Measurements from ENCODE around the gene SH2D3A. TPM values are rescaled to one million over a fixed set of nuclear protein-coding genes. Genes with fewer than 3 reads are reported as not detected.
"Not testable (repeated sequence)": the region's sequence is repeated elsewhere in the genome, so short reads cannot be mapped to it uniquely, and the experiment has no call there.

Gene SH2D3A
- total and polyA plus RNA-seq, 7 experiments from 2014 or later = 27.9 to 64.7 (median 57.4) TPM

GRCh38 chr19:6709549-6709948 is 57.7 kb downstream of the SH2D3A start:
- peaks cover 20 to 43% (median 40%) of the 10 kb centered on the region in 5 donors for H3K27me3 Mint-ChIP-seq
- H3K4me3 Mint-ChIP-seq = peak overlapping the region in 1 of 10 donors; percentile 75
- Histone ChIP-seq H3K4me3 (ENCODE audit: low read length) (no peak overlapping the region), H3K27ac (ENCODE audit: low read depth, low read length) (no peak overlapping the region), H3K9me3 (ENCODE audit: control insufficient read depth in 2 of 3, low read length in 3 of 3) (no peaks in the 10 kb centered on the region), H3K36me3 (ENCODE audit: control insufficient read depth in 2 of 3, insufficient read depth in 3 of 3, low read length in 3 of 3) (no peaks in the 10 kb centered on the region), H3K27me3 (ENCODE audit: control insufficient read depth in 2 of 2, insufficient read depth in 2 of 2, low read length in 2 of 2) (peaks cover 0 to 5% of the 10 kb centered on the region in 2 donors), H3K4me1 (ENCODE audit: control insufficient read depth in 2 of 2, insufficient read depth in 2 of 2, low read length in 2 of 2) (no peaks in the 10 kb centered on the region)
- H3K4me1 Mint-ChIP-seq = peaks cover 0 to 19% (median 9%) of the 10 kb centered on the region in 7 donors
- ChIA-PET CTCF (no interaction called here), POLR2A (no interaction called here)
- DNase-seq (no peak), ATAC-seq (no peak)
- peaks cover 0 to 6% (median 0%) of the 10 kb centered on the region in 11 donors for H3K9me3 Mint-ChIP-seq
- no peaks in the 10 kb centered on the region for H3K36me3 Mint-ChIP-seq
- intact Hi-C loops (cut with micrococcal nuclease) = no loop called here
- no peak overlapping the region for H3K27ac Mint-ChIP-seq

- H3K36me3 Mint-ChIP-seq; POLR2A ChIA-PET; DNase-seq; CTCF ChIA-PET; H3K27me3 ChIP-seq (ENCODE audit: control insufficient read depth in 2 of 2, insufficient read depth in 2 of 2, low read length in 2 of 2); H3K4me3 ChIP-seq (ENCODE audit: low read length); H3K4me1 ChIP-seq (ENCODE audit: control insufficient read depth in 2 of 2, insufficient read depth in 2 of 2, low read length in 2 of 2); H3K9me3 ChIP-seq (ENCODE audit: control insufficient read depth in 2 of 3, low read length in 3 of 3); H3K36me3 ChIP-seq (ENCODE audit: control insufficient read depth in 2 of 3, insufficient read depth in 3 of 3, low read length in 3 of 3); intact Hi-C loops (cut with micrococcal nuclease); H3K4me3 Mint-ChIP-seq; ATAC-seq; H3K27ac ChIP-seq (ENCODE audit: low read depth, low read length); H3K9me3 Mint-ChIP-seq; H3K27ac Mint-ChIP-seq: not testable (repeated sequence)
- H3K27me3 Mint-ChIP-seq = peaks cover 20 to 43% (median 40%) of the 10 kb centered on the region in 5 donors
- peaks cover 0 to 19% (median 9%) of the 10 kb centered on the region in 7 donors for H3K4me1 Mint-ChIP-seq
Measured at GRCh38 chr19:6708913-6709312, 58.3 kb downstream of the SH2D3A start.

DNA sequence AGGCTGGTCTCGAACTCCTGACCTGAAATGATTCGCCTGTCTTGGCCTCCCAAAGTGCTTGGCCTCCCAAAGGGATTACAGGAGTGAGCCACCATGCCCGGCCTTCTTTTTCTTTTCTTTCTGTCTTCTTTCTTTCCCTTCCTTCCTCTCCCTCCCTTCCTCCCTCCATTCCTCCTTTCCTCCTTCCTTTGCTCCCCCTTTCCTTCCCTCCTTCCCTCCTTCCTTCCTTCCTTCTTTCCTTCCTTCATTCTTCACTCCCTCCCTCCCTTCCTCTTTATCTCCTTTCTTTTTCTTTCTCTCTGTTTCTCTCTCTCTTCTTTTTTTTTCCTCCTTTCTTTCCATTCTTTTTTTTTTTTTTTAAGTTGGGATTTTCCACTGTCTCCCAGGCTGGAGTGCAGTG is 58.9 kb downstream of the SH2D3A start:
- DNase-seq (no peak), ATAC-seq (no peak)
- peaks cover 0 to 5% of the 10 kb centered on the region in 2 donors for H3K27me3 ChIP-seq (ENCODE audit: control insufficient read depth in 2 of 2, insufficient read depth in 2 of 2, low read length in 2 of 2)
- H3K27ac ChIP-seq (ENCODE audit: low read depth, low read length) = no peak overlapping the region
- H3K36me3 ChIP-seq (ENCODE audit: control insufficient read depth in 2 of 3, insufficient read depth in 3 of 3, low read length in 3 of 3) = no peaks in the 10 kb centered on the region
- intact Hi-C loops (cut with micrococcal nuclease) = no loop called here
- Mint-ChIP-seq H3K27me3 (peaks cover 20 to 43% (median 40%) of the 10 kb centered on the region in 5 donors), H3K4me1 (peaks cover 0 to 19% (median 9%) of the 10 kb centered on the region in 7 donors), H3K27ac (no peak overlapping the region), H3K36me3 (no peaks in the 10 kb centered on the region), H3K4me3 (no peak overlapping the region), H3K9me3 (peaks cover 0 to 6% (median 0%) of the 10 kb centered on the region in 11 donors)
- ChIA-PET POLR2A (no interaction called here), CTCF (no interaction called here)
- no peaks in the 10 kb centered on the region for H3K4me1 ChIP-seq (ENCODE audit: control insufficient read depth in 2 of 2, insufficient read depth in 2 of 2, low read length in 2 of 2)
- H3K4me3 ChIP-seq (ENCODE audit: low read length) = no peak overlapping the region
- no peaks in the 10 kb centered on the region for H3K9me3 ChIP-seq (ENCODE audit: control insufficient read depth in 2 of 3, low read length in 3 of 3)

- ATAC-seq (no peak), DNase-seq (no peak)
- Histone ChIP-seq H3K4me3 (ENCODE audit: low read length) (no peak overlapping the region), H3K9me3 (ENCODE audit: control insufficient read depth in 2 of 3, low read length in 3 of 3) (no peaks in the 10 kb centered on the region), H3K36me3 (ENCODE audit: control insufficient read depth in 2 of 3, insufficient read depth in 3 of 3, low read length in 3 of 3) (no peaks in the 10 kb centered on the region), H3K27me3 (ENCODE audit: control insufficient read depth in 2 of 2, insufficient read depth in 2 of 2, low read length in 2 of 2) (peaks cover 0 to 5% of the 10 kb centered on the region in 2 donors), H3K27ac (ENCODE audit: low read depth, low read length) (no peak overlapping the region), H3K4me1 (ENCODE audit: control insufficient read depth in 2 of 2, insufficient read depth in 2 of 2, low read length in 2 of 2) (no peaks in the 10 kb centered on the region)
- intact Hi-C loops (cut with micrococcal nuclease) = no loop called here
- peaks cover 0 to 5% (median 0%) of the 10 kb centered on the region in 11 donors for H3K9me3 Mint-ChIP-seq
- ChIA-PET POLR2A (no interaction called here), CTCF (no interaction called here)
- peaks cover 20 to 42% (median 40%) of the 10 kb centered on the region in 5 donors for H3K27me3 Mint-ChIP-seq
- H3K4me1 Mint-ChIP-seq = peaks cover 0 to 19% (median 9%) of the 10 kb centered on the region in 7 donors
- H3K4me3 Mint-ChIP-seq = no peak overlapping the region
- no peaks in the 10 kb centered on the region for H3K36me3 Mint-ChIP-seq
- no peak overlapping the region for H3K27ac Mint-ChIP-seq
Measured at GRCh38 chr19:6707658-6708018, 59.6 kb downstream of the SH2D3A start.

- Mint-ChIP-seq H3K27ac (no peak overlapping the region), H3K4me1 (peaks cover 0 to 19% (median 9%) of the 10 kb centered on the region in 7 donors), H3K4me3 (no peak overlapping the region), H3K9me3 (peaks cover 0 to 4% (median 0%) of the 10 kb centered on the region in 11 donors), H3K36me3 (no peaks in the 10 kb centered on the region), H3K27me3 (peaks cover 20 to 42% (median 38%) of the 10 kb centered on the region in 5 donors)
- POLR2A ChIA-PET = no interaction called here
- H3K36me3 ChIP-seq (ENCODE audit: control insufficient read depth in 2 of 3, insufficient read depth in 3 of 3, low read length in 3 of 3) = no peaks in the 10 kb centered on the region
- CTCF ChIA-PET = no interaction called here
- no peaks in the 10 kb centered on the region for H3K9me3 ChIP-seq (ENCODE audit: control insufficient read depth in 2 of 3, low read length in 3 of 3)
- H3K4me3 ChIP-seq (ENCODE audit: low read length) = no peak overlapping the region
- H3K27me3 ChIP-seq (ENCODE audit: control insufficient read depth in 2 of 2, insufficient read depth in 2 of 2, low read length in 2 of 2) = peaks cover 0 to 5% of the 10 kb centered on the region in 2 donors
- H3K4me1 ChIP-seq (ENCODE audit: control insufficient read depth in 2 of 2, insufficient read depth in 2 of 2, low read length in 2 of 2) = no peaks in the 10 kb centered on the region
- no peak overlapping the region for H3K27ac ChIP-seq (ENCODE audit: low read depth, low read length)
- no peak for ATAC-seq
- intact Hi-C loops (cut with micrococcal nuclease) = no loop called here
- DNase-seq = no peak
Measured at GRCh38 chr19:6707011-6707657, 60.1 kb downstream of the SH2D3A start.

- H3K9me3 ChIP-seq (ENCODE audit: control insufficient read depth in 2 of 3, low read length in 3 of 3) = no peaks in the 10 kb centered on the region
- intact Hi-C loops (cut with micrococcal nuclease) = no loop called here
- no peaks in the 10 kb centered on the region for H3K4me1 ChIP-seq (ENCODE audit: control insufficient read depth in 2 of 2, insufficient read depth in 2 of 2, low read length in 2 of 2)
- H3K27me3 Mint-ChIP-seq = peaks cover 20 to 42% (median 35%) of the 10 kb centered on the region in 5 donors
- peaks cover 0 to 19% (median 9%) of the 10 kb centered on the region in 7 donors for H3K4me1 Mint-ChIP-seq
- no peak overlapping the region for H3K4me3 ChIP-seq (ENCODE audit: low read length)
- no peak overlapping the region for H3K27ac ChIP-seq (ENCODE audit: low read depth, low read length)
- no peak overlapping the region for H3K4me3 Mint-ChIP-seq
- ATAC-seq = no peak
- peaks cover 0 to 5% of the 10 kb centered on the region in 2 donors for H3K27me3 ChIP-seq (ENCODE audit: control insufficient read depth in 2 of 2, insufficient read depth in 2 of 2, low read length in 2 of 2)
- no peak overlapping the region for H3K27ac Mint-ChIP-seq
- H3K36me3 ChIP-seq (ENCODE audit: control insufficient read depth in 2 of 3, insufficient read depth in 3 of 3, low read length in 3 of 3) = no peaks in the 10 kb centered on the region
- H3K36me3 Mint-ChIP-seq = no peaks in the 10 kb centered on the region
- DNase-seq = no peak
- ChIA-PET POLR2A (interaction anchor here (0.6 kb wide), 1 partner anchor 142 kb away, joined by 3 read pairs; no protein-coding TSS in a partner anchor), CTCF (no interaction called here)
- peaks cover 0 to 4% (median 0%) of the 10 kb centered on the region in 11 donors for H3K9me3 Mint-ChIP-seq
Measured at GRCh38 chr19:6706633-6706958, 60.6 kb downstream of the SH2D3A start.

Measured in naive thymus-derived CD4-positive, alpha-beta T cell (primary cell).